Measurements from ENCODE around the gene TRAPPC2. TPM values are rescaled to one million over a fixed set of nuclear protein-coding genes. Genes with fewer than 3 reads are reported as not detected.

Gene TRAPPC2
- total RNA-seq, 4 donors from 2014 or later: 12.6 to 16.1 (median 14.9) TPM

- intact Hi-C loops (cut with DNase I; ENCODE audit: low total_unique reads): no loop called here
- H3K4me3 ChIP-seq (ENCODE audit: low read depth, poor library complexity, severe bottlenecking): no peak overlapping the region
- TF ChIP-seq CTCF (IDR thresholded peaks at IDR 0.05) (no peak), POLR2A (IDR thresholded peaks at IDR 0.05) (no peak)
- WGBS, 2 donors: 45 to 56% methylated on average over 7 of the region's 7 CpGs
- no peak for DNase-seq (ENCODE audit: low spot score in 2 of 2)
Measured at GRCh38 chrX:13699183-13699826, 35.1 kb downstream of the TRAPPC2 start.

- 14 to 40% methylated on average over 1 of the region's 1 CpG for WGBS, 2 donors
- no peak for DNase-seq (ENCODE audit: low spot score in 2 of 2)
- intact Hi-C loops (cut with DNase I; ENCODE audit: low total_unique reads): no loop called here
- no peak overlapping the region for H3K4me3 ChIP-seq (ENCODE audit: low read depth, poor library complexity, severe bottlenecking)
- TF ChIP-seq CTCF (IDR thresholded peaks at IDR 0.05): no peak
- no peak for TF ChIP-seq POLR2A (IDR thresholded peaks at IDR 0.05)
Measured at GRCh38 chrX:13698432-13698831, 36.0 kb downstream of the TRAPPC2 start.

- intact Hi-C loops (cut with DNase I; ENCODE audit: low total_unique reads): no loop called here
- 87 to 94% methylated on average over 1 of the region's 1 CpG for WGBS, 2 donors
- TF ChIP-seq POLR2A (IDR thresholded peaks at IDR 0.05): no peak
- no peak for TF ChIP-seq CTCF (IDR thresholded peaks at IDR 0.05)
- H3K4me3 ChIP-seq (ENCODE audit: low read depth, poor library complexity, severe bottlenecking): no peak overlapping the region
- DNase-seq (ENCODE audit: low spot score in 2 of 2): no peak
Measured at GRCh38 chrX:13697976-13698375, 36.4 kb downstream of the TRAPPC2 start.

- intact Hi-C loops (cut with DNase I; ENCODE audit: low total_unique reads): no loop called here
- TF ChIP-seq POLR2A (IDR thresholded peaks at IDR 0.05): no peak
- TF ChIP-seq CTCF (IDR thresholded peaks at IDR 0.05): no peak
- no peak overlapping the region for H3K4me3 ChIP-seq (ENCODE audit: low read depth, poor library complexity, severe bottlenecking)
- DNase-seq (ENCODE audit: low spot score in 2 of 2): no peak
- 80 to 88% methylated on average over 2 of the region's 2 CpGs for WGBS, 2 donors
Measured at GRCh38 chrX:13697455-13697854, 37.0 kb downstream of the TRAPPC2 start.

GRCh38 chrX:13695601-13696115 is 38.8 kb downstream of the TRAPPC2 start:
- WGBS, 2 donors: 64 to 73% methylated on average over 4 of the region's 4 CpGs
- H3K4me3 ChIP-seq (ENCODE audit: low read depth, poor library complexity, severe bottlenecking): no peak overlapping the region
- TF ChIP-seq POLR2A (IDR thresholded peaks at IDR 0.05) (no peak), CTCF (IDR thresholded peaks at IDR 0.05) (no peak)
- intact Hi-C loops (cut with DNase I; ENCODE audit: low total_unique reads): no loop called here
- no peak for DNase-seq (ENCODE audit: low spot score in 2 of 2)

- TF ChIP-seq CTCF (IDR thresholded peaks at IDR 0.05): no peak
- TF ChIP-seq POLR2A (IDR thresholded peaks at IDR 0.05): no peak
- intact Hi-C loops (cut with DNase I; ENCODE audit: low total_unique reads): no loop called here
- DNase-seq (ENCODE audit: low spot score in 2 of 2): no peak
- 61 to 72% methylated on average over 8 of the region's 8 CpGs for WGBS, 2 donors
- no peak overlapping the region for H3K4me3 ChIP-seq (ENCODE audit: low read depth, poor library complexity, severe bottlenecking)
Measured at GRCh38 chrX:13694983-13695382, 39.4 kb downstream of the TRAPPC2 start.
